ENCODE data around the gene METTL9. TPM values are rescaled to one million over a fixed set of nuclear protein-coding genes. Genes with fewer than 3 reads are reported as not detected.

The METTL9 gene
- total RNA-seq, 2 donors from 2014 or later, result 79.0 to 80.3 TPM

- Mint-ChIP-seq H3K4me1 (peaks cover 4% of the 10 kb centered on the region), H3K27ac (no peak overlapping the region), H3K4me3 (no peak overlapping the region), H3K36me3 (ENCODE audit: low read depth) (no peaks in the 10 kb centered on the region), H3K27me3 (peaks cover 6% of the 10 kb centered on the region)
- ATAC-seq (no peak), DNase-seq (no peak)
- H3K9me3 ChIP-seq (ENCODE audit: control insufficient read depth, low read length, poor library complexity, severe bottlenecking), result no peaks in the 10 kb centered on the region
Observed at GRCh38 chr16:21704733-21705132, 105.4 kb downstream of the METTL9 start.

Other genes starting within 250 kb of the METTL9 start
- gene IGSF6, start 53.0 kb downstream of the METTL9 start, total RNA-seq, result 1 to 10 TPM in 1 of 2 donors, under 1 TPM in 1; 0.39 to 1.6 TPM
- under 1 TPM; 0.10 to 0.16 TPM for gene OTOA, start 64.4 kb downstream of the METTL9 start, total RNA-seq